ENCODE measurements around the gene SYNJ2.

SYNJ2 gene

DNA sequence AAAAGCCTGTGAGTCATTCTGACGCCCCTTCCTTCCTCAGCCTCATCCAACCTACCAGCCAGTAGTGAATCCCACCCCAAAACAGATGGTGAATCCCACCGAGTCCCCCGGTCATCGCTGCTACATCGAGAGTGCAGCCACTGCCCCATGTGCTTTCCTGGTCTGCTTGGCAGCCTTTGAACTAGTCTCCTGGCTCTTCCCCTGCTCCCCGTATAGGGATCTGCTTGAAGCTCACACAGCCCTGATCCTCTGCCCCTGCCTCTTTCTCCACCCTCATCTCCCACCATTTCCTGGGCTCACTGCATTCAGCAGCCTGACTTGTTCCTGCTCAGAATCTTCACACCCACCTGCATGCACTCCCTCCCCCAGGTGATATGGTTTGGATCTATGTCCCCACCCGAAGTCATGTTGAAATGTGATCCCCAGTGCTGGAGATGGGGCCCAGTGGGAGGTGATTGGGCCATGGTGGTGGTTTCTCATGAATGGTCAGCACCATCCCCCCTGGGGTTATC is 14.6 kb downstream of the SYNJ2 start:
- no peak for ATAC-seq
- Mint-ChIP-seq H3K27ac (no peak overlapping the region), H3K27me3 (no peaks in the 10 kb centered on the region), H3K36me3 (peaks cover 11% of the 10 kb centered on the region), H3K4me3 (no peak overlapping the region), H3K4me1 (peaks cover 29% of the 10 kb centered on the region), H3K9me3 (no peaks in the 10 kb centered on the region)

DNA sequence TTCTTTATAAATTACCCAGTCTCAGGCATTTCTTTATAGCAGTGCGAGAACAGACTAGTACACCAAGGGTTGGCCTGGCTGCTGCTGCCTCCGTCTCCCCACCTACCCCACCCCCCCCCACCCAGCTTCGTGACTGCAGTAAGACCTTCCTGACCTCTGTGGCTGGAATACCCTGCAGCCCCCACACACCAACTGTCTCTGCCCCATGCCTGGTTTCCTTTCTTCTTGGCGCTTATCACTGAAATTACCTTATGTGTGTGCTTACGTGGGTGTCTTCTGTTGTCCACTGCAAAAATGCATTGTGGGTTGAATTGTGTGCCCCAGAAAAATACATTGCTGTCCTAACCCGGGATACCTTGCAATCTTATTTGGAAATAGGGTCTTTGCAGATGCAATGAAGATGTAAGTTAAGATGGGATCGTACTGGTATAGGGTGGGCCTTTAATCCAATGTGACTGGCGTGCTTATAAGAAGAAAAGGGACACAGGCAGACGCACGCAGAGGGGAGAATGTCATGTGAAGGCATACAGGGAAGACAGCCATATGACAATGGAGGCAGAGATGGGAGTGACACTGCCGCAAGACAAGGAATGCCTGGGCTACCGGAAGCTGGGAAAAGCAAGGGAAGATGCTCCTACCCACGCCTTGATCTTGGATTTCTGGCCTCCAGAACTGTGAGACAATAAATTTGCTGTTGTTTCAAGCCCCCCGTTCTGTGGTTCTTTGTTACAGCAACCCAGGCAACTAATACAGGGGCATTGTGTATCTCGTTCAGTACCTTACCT is 15.4 kb downstream of the SYNJ2 start:
- Mint-ChIP-seq H3K27ac (no peak overlapping the region), H3K4me3 (no peak overlapping the region), H3K36me3 (peaks cover 18% of the 10 kb centered on the region), H3K9me3 (peaks cover 5% of the 10 kb centered on the region), H3K27me3 (no peaks in the 10 kb centered on the region), H3K4me1 (peaks cover 32% of the 10 kb centered on the region)
- ATAC-seq = no peak

DNA sequence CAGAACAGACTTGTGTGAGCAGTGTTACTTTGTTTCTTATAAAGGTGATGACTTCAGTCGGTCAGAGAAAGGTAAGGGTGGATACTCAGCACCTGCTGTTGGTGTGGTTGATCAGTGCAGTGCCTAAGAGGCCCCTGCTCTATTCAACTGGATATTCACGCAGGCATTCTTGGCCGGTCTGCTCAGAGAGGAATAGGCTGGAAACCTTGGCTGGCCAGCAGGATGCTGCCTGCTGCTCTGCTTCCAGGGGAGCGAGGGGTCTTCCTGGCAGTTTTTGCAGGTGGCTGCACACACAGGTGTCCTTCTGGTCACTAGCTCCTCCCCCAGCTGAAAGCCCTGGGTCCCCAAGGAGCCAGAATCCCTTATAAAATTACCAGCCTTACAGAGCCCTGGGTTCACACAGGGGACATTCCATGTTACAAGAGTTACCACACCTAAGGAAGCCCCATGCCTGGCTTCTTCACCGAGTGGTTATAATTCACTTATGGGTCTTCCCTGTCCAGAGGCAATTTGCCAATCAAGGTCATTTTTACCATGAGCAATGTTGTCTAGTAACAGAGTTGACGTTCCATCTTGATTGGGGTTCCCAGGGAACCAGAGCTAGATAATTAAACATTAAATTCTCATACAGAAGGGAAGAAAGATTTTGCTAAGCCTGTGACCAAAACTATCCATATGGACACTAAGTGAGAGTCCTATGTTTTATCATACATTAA is 16.4 kb downstream of the SYNJ2 start:
- H3K4me1 Mint-ChIP-seq = peaks cover 40% of the 10 kb centered on the region
- H3K9me3 Mint-ChIP-seq = peaks cover 5% of the 10 kb centered on the region
- H3K36me3 Mint-ChIP-seq = peaks cover 21% of the 10 kb centered on the region
- no peak overlapping the region for H3K27ac Mint-ChIP-seq
- no peak for ATAC-seq
- H3K27me3 Mint-ChIP-seq = no peaks in the 10 kb centered on the region
- H3K4me3 Mint-ChIP-seq = no peak overlapping the region

DNA sequence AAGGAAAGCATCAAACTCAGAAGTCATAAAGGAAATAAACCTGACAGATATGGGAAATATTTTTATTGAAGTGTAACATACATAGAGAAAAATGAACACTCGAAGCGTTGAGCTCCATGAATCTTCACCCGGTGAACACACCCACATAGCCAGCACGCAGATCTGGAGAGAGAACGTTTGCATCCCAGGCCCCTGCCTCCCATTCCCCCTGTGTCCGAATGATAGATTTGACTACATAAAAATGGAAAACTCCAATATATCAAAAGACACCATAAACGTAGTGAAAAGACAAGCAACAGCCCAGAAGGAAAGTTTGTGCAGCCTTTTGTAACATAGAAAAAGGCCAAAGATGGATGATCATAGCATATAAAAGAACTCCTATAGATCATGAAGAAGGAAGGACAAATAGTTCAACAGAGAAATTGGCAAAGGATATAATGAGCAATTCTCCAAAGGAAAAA is 17.1 kb downstream of the SYNJ2 start:
- Mint-ChIP-seq H3K27me3 (no peaks in the 10 kb centered on the region), H3K9me3 (peaks cover 5% of the 10 kb centered on the region), H3K4me3 (no peak overlapping the region), H3K27ac (no peak overlapping the region), H3K4me1 (peaks cover 41% of the 10 kb centered on the region), H3K36me3 (peaks cover 21% of the 10 kb centered on the region)
- ATAC-seq = no peak

DNA sequence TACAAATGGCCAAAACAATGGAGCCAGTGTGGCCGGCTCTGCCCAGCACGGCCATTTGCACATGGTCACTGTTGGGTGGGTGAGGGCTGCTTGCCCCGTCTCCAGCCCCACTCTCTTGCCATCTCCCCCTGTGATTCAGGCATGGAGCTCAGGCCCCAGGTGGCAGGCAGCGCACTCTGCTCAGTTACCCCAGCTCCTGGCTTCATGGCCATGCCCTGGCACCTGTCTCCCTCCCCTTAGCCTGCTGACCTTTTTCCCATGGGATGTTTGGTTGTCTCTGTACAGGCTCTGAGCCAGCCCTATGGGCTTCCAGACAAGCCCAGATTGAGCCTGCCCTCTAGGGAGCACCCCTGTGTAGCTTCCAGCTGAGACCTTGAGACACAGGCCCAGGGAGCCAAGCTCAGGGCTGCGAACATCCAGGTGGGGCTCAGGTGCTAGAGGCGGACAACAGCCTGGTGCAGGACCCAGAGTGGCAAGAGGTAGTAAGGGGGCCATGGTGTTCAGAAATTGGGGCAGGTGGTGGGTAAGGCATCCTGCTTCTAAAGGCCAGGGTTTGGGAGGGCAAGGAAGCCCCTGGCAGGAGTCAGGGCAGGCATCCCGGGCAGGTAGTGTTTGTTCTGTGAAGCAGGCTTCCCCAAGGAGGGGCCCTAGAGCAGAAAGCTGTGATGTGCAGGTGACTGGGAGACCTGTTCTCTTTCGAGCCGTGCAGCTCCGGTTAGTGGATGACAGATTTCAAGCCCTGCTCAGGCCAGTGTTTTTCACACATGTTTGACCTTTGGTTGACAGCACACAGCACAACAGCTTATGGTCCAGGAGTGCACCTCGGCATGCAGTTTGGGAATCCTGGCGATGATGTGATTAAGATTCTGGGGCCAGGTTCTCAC is 17.7 kb downstream of the SYNJ2 start:
- Mint-ChIP-seq H3K27me3 (no peaks in the 10 kb centered on the region), H3K4me1 (peaks cover 43% of the 10 kb centered on the region), H3K36me3 (peaks cover 21% of the 10 kb centered on the region), H3K27ac (no peak overlapping the region), H3K4me3 (no peak overlapping the region), H3K9me3 (peaks cover 5% of the 10 kb centered on the region)
- no peak for ATAC-seq

DNA sequence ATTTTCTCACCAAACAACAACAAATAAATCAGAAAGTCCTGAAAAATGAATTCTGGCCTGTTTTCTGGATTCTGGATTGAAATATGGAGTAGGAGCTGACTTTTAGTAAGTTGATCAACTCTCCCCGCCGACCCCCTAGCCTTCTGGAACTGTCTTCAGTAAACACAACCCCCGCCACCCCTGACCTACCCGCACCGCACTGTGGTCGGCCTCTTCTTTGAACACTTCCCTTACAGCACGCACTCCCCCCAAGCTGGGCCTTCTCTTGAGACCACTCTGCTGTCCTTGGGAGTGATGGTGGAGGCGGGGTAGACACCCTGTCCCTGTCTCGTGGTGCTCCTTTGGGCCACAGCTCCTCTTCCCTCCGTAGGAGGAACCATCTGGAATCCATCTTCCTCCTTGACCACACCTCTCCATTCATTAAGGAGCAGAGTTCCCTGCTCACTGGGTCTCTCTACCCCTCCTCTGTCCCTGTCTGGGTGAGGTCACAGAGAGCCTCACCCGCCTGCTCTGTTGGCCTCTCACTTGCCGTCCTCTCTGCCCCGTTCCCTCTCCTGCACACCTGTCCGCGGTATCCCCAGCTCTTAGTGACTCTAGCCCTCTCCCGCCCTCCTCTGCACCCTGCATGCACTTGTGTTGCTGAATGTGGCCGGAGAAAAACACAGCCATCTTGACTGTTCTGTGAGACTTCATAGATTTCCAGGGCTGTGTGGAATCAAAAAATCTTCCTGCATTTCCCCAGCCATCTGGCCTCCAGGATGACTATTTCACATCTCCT is 19.1 kb downstream of the SYNJ2 start:
- ATAC-seq = no peak
- no peaks in the 10 kb centered on the region for H3K27me3 Mint-ChIP-seq
- no peak overlapping the region for H3K4me3 Mint-ChIP-seq
- peaks cover 23% of the 10 kb centered on the region for H3K36me3 Mint-ChIP-seq
- peaks cover 49% of the 10 kb centered on the region for H3K4me1 Mint-ChIP-seq
- H3K9me3 Mint-ChIP-seq = peaks cover 5% of the 10 kb centered on the region
- no peak overlapping the region for H3K27ac Mint-ChIP-seq

DNA sequence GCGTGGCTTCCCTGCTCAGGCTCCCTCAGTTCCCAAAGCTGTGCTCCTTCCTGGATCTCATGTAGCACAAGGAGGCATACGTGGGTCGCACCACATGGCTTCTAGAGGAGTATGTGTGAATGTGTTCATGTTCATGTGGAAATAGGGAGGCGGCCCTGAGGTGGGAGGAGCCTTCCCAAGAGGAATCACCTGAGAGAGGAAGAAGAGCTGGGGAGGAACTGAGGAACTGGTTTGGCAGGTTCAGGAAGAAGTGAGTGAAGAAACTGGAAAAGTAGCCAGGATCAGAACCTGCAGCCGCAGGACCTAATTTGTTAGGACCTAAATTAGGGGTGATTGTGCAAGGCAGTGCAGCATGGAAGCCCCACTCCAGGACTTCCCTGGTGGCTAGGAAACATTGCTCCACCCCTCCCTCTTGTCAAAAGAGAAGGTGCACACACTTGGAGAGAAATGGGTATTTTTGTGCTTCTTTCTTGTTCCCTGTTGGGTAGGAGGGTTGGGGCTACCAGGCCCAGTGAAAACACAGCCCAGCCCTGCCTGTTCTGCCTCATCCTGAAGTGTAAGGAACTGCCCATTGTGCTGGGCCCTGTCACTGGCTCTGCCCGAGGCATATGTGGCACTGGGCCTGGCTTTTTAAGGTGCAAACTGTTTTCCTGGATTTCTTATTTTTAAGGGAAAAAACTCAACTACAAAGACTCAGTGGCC is 20.7 kb downstream of the SYNJ2 start:
- H3K27ac Mint-ChIP-seq = peak overlapping the region; percentile 19
- ATAC-seq = no peak
- H3K4me1 Mint-ChIP-seq = peaks cover 50% of the 10 kb centered on the region
- peaks cover 5% of the 10 kb centered on the region for H3K9me3 Mint-ChIP-seq
- peaks cover 26% of the 10 kb centered on the region for H3K36me3 Mint-ChIP-seq
- H3K4me3 Mint-ChIP-seq = no peak overlapping the region
- H3K27me3 Mint-ChIP-seq = no peaks in the 10 kb centered on the region

DNA sequence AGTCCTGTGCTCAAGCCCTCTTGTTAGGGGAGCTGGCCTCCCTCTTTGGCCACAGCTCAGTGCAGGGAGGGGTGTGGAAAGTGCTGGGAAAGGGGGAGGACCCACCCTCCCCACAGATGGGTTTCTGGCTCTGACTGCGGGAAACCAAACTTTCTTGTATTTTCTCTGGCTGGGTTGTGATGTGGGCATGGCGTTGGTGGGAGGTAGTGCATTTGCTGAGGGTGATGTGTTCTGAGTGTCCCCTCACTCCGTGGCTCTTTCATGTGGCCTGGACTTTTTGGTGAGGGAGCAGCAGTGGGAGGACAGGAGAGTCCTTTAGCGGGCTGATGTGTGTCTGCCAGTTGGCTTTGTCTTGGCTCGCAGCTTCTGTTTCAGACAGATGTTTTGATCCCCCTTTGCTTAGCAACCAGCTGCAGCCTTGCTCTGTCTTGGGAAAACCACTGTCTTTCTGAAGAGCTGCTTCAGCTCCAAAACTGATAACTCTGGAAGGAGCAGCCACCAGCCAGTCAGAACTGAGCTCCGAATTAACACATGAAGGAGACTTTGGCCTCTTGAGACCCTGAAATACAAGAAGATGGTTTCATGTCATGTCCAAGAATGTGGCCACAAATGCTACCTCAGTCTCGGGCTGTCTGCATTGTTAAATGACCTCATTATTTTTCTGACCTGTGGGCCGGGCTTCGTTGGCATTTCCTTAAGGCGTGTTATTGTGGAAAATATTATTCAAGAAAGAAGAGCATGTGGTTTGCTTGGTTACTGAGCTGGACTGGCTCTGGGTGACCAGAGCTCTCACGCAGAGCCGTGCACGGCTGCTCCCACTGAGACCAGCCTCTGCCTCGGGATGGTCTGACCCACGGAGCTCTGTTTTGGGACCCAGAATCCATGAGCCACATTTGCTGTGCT is 21.5 kb downstream of the SYNJ2 start:
- H3K4me3 Mint-ChIP-seq = no peak overlapping the region

DNA sequence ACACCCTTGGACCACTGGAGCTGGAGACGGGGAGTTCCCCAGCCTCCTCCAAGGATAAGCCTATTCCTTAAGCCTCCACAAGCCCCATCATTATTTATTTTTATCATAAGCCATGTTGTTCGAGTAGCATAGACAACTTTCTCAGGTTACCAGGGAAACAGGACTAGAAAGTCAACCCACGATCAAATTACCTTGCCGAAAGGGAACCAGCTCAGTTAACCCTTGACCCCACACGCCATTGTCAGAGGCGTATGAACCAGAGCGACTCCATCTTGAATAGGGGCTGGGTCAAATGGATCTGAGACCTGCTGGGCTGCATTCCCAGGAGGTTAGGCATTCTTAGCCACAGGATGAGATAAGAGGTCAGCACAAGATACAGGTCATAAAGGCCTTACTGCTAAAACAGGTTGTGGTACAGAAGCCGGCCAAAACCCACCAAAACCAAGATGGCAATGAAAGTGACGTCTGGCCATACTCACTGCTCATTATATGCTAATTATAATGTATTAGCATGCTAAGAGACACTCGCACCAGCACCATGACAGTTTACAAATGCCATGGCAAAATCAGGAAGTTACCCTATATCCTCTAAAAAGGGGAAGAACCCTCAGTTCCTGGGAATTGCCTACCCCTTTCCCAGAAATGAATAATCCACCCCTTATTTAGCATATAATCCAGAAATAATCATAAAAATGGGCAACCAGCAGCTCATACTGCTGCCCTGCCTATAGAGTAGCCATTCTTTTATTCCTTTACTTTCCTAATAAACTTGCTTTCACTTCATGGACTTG is 22.4 kb downstream of the SYNJ2 start:
- no peak for ATAC-seq
- H3K4me1 Mint-ChIP-seq = peaks cover 61% of the 10 kb centered on the region

More for the DNA sequence above, 21.5 kb downstream of the SYNJ2 start:
- H3K27ac Mint-ChIP-seq = peak overlapping the region; percentile 19
- H3K36me3 Mint-ChIP-seq = peaks cover 26% of the 10 kb centered on the region
- no peaks in the 10 kb centered on the region for H3K27me3 Mint-ChIP-seq
- peaks cover 5% of the 10 kb centered on the region for H3K9me3 Mint-ChIP-seq
- peaks cover 53% of the 10 kb centered on the region for H3K4me1 Mint-ChIP-seq
- peak; percentile 59 for ATAC-seq

DNA sequence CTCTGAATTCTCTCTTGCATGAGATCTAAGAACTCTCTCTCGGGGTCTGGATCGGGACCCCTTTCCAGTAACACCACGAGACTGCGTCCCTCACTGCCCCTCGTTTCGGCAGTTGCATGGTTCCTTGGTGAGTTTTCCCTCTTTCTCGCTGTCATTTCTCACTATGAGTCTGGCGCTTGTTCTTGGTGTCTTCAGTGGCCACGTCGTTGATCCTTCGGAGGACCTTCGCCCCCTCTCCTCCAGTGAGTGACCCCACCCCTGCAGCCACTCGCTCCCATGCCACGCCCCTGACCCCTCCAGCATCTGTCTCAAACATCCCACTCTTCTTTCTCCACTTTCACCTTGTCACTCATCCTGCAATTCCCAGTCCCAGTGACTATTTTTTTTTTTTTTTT is 23.0 kb downstream of the SYNJ2 start:
- H3K36me3 Mint-ChIP-seq = peaks cover 36% of the 10 kb centered on the region

More for the DNA sequence above, 22.4 kb downstream of the SYNJ2 start:
- Mint-ChIP-seq H3K36me3 (peaks cover 31% of the 10 kb centered on the region), H3K27ac (peak overlapping the region; percentile 19), H3K9me3 (peaks cover 5% of the 10 kb centered on the region), H3K27me3 (no peaks in the 10 kb centered on the region), H3K4me3 (no peak overlapping the region)

DNA sequence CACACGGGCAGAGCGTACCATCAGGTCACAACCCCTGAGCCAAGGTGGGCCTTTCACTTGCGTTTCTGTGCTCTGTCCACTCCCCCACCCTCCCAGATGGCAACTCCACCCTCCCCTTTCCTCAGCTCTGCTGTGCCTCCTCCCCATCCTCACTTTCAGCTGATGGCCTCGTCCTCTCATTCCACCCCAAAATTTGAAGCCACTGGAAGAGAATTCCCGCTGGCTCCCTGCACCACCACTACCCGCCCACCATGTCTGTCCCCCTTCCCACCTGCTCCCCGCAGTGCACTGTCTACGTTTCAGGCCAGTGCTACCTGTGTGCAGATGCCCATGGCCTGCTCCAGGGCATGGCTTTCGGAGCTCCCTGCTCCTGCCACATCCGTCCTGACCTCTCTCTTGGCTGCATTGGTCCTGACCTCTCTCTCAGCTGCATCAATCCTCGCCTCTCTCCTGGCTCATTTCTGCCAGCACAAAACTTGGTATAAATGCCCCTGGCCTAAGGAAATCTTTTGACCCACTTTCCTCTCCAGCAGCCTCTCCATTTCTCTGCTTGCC is 24.0 kb downstream of the SYNJ2 start:
- H3K4me3 Mint-ChIP-seq = no peak overlapping the region
- H3K27ac Mint-ChIP-seq = no peak overlapping the region
- H3K4me1 Mint-ChIP-seq = peaks cover 73% of the 10 kb centered on the region
- H3K27me3 Mint-ChIP-seq = no peaks in the 10 kb centered on the region
- peaks cover 5% of the 10 kb centered on the region for H3K9me3 Mint-ChIP-seq
- peaks cover 39% of the 10 kb centered on the region for H3K36me3 Mint-ChIP-seq
- no peak for ATAC-seq

More for the DNA sequence above, 23.0 kb downstream of the SYNJ2 start:
- no peak overlapping the region for H3K4me3 Mint-ChIP-seq
- peaks cover 5% of the 10 kb centered on the region for H3K9me3 Mint-ChIP-seq
- H3K4me1 Mint-ChIP-seq = peaks cover 63% of the 10 kb centered on the region
- no peaks in the 10 kb centered on the region for H3K27me3 Mint-ChIP-seq
- H3K27ac Mint-ChIP-seq = peak overlapping the region; percentile 8
- ATAC-seq = no peak

DNA sequence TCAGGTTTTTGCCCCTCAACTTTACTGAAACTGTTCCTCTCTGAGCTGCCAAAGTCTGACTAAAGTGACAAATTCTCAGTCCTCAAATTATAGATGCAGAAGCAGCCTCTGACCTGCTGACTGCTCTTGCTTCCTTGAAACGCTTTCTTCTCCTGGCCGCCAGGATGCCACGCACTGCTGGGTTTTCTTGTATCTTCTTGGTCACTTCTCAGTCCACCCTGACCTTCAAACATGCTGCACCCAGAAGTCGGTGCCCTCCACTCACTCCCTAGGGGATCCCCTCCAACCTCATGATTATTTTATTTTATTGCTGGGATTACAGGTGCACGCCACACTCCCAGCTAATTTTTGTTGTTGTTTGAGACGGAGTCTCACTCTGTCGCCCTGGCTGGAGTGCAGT is 24.7 kb downstream of the SYNJ2 start:
- H3K4me1 Mint-ChIP-seq = peaks cover 79% of the 10 kb centered on the region
- no peaks in the 10 kb centered on the region for H3K27me3 Mint-ChIP-seq
- no peak overlapping the region for H3K27ac Mint-ChIP-seq
- H3K4me3 Mint-ChIP-seq = no peak overlapping the region
- peaks cover 5% of the 10 kb centered on the region for H3K9me3 Mint-ChIP-seq
- ATAC-seq = no peak
- peaks cover 42% of the 10 kb centered on the region for H3K36me3 Mint-ChIP-seq

Measured in stimulated activated memory B cell treated with anti-CD40 and anti-IgM and Interleukin-4, amounts not matched to agents 10 μg/mL and 1 μg/mL and 100 μg/mL, for 72 hours (primary cell).